ENCODE measurements around the gene TMEM229A.
"Not testable (repeated sequence)": the region's sequence is repeated elsewhere in the genome, so short reads cannot be mapped to it uniquely, and the experiment has no call there.

Gene TMEM229A

DNA sequence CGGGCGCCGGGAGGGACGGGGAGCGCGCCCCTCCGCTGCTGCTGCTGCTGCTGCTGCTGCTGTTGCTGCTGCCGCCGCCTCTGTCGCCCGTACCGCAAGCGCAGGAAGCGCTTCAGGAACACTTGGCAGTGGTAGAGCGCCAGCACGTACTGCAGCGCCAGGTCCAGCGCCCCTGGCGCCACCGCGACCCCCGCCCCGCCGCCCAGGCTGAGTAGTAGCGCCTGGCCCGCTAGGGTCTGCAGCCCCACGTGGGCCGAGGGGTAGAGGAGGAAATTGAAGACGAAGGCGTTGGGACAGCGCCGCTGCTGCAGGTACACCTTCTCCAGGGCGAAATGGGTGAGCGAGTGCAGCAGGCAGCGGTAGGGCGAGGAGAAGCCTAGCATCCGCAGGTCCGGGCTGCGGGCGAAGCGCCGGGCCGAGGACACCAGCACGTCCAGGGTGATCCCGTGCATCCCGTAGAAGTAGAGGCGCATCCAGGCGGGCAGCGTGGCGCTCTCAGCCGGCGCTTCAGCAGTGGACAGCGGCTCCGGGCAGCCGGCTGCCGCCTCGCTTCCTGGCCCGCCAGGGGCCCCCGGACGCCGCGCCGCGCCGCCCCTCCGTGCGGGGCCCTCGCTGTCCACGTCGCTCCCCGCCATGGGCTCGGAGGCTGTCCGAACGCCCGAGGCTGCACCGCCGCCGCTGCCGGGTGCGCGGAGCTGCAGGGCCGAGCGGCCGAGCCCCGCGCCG, at the start of gene TMEM229A:
Gene TMEM229A (minus strand): TSS at position 699 of the 726 bp plus-strand sequence. CDS start 64 bp downstream, at position 635.
- DNase-seq (ENCODE audit: low read depth in 2 of 2) = no peak

DNA sequence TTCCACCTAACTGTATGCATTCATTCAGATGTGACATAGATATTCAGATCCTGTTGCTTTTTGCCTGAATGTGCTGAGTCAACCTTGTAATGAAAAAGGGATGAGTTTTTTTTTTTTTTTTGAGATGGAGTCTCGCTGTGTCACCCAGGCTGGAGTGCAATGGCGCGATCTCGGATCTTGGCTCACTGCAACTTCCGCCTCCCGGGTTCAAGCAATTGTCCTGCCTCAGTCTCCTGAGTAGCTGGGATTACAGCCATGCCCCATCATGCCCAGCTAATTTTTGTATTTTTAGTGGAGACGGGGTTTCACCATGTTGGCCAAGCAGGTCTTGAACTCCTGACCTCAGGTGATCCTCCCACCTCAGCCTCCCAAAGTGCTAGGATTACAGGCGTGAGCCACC, 49.4 kb upstream of the TMEM229A start:
- DNase-seq (ENCODE audit: low read depth in 2 of 2) = not testable (repeated sequence)

DNA sequence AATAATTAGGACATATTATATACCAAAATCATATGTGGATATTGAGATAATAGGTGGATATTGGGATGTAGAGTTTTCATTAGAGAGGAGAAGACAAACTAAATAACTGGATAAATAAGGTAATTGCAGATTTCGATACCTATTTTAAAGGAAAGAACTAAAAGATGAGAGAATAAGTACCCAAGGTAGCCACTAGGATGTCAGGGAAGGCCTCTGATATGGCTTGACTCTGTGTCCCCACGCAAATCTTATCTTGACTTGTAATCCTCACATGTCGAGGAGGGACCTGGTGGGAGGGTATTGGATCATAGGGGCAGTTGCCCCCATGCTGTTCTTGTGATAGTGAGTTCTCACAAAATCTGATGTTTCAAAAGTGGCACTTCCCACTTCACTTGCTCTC, 44.7 kb upstream of the TMEM229A start:
- no peak for DNase-seq (ENCODE audit: low read depth in 2 of 2)

DNA sequence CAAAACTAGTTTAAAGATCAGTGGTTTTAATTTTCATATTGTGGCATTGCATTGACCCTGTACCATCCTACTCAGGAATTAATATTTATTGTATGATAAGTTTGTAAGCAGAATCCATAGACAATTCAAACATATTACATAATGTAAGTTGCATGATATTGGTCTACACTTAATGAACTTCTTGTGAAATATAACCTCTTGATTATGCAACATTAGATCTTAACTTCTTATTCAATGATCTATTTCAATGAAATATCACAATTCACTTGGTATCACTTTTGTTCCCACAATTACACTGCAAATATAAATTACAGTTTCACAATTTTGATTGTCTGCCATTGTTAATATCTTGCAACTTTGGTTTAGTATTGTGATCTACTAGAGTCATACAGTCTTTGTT, 44.0 kb upstream of the TMEM229A start:
- no peak for DNase-seq (ENCODE audit: low read depth in 2 of 2)

DNA sequence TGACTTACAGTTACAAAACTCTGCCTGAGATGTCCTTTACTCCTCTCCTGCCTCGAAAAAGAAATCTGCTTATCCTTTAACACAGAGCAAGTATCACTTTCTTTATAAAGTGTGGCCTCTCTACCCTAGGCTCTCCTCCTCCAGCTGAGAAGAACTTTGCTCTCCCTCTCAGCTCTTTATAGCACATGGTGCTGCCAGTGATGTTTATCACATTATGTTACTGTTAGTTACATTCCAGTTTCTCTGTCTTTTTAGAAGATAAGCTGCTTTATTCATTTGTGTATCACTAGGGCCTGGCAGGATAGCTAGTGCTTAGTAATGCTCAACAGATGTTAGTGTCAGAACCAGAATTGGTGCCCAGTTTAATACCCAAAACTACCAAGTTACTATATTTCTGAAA, 41.1 kb upstream of the TMEM229A start:
- no peak for DNase-seq (ENCODE audit: low read depth in 2 of 2)

DNA sequence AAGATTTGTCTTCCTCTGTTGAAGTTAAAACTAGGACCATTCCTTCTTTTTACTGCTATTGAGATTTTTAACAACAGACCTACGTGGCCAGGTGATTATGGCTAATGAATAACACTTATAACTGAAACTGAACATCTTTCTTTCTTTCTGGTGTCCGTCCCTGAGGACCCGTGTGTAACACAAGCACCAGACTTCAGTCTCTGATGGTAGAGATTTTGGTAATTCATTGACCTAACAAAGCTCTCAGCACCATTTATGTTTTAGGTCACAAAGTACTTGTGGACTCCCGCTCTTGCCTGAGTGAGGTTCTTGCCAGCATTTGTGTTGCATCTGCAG, 40.4 kb upstream of the TMEM229A start:
- DNase-seq (ENCODE audit: low read depth in 2 of 2) = no peak

DNA sequence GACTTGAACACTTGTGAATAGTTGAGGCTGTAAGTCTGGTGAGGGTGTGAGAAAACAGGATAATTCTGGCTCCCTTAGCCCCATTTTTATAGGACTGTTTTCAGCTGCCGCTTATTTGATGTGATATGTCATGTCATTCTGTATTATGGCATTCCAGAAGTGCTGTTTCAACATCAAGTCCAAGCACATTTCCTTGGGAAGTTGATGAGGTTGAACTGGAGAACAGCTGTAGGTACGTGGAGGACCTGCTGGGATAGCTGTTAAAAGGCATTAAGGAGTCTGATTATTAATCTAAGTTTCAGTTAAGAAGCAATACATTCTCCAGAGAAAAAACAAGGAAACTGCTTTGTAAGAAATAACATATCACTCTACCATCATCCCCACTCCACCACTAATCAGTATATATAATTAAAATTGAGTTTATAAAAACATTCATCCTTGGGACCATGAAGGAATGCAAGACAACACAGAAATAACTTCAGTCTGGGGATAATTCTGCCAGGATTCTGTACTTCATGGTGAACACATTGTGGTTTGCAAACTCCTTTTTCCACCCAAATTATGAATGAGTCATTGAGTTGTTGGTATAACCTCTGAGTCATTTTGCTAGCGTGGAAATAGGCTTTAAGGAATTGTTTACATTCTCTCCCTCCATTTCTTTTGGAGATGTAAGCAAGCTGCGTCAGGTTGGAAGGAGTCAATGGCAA, 39.9 kb upstream of the TMEM229A start:
- no peak for DNase-seq (ENCODE audit: low read depth in 2 of 2)

DNA sequence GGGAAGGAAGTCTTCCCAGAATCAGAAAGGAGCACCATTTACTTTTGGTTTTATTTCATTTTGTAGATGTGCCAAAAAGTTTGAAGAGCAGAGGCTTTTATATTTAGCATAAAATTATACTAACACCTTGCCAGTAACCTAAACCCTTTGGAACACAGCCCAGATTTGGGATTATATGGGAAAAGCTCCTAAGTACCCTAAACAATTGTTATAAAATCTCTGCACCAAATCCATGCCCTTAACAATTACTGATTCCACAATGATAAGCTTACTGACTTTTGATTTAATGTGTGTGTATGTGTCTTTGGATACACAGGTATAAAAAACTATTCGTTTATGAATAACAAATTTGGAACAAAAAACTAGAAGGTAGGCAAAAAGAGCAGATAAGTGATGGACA, 39.0 kb upstream of the TMEM229A start:
- DNase-seq (ENCODE audit: low read depth in 2 of 2) = no peak

DNA sequence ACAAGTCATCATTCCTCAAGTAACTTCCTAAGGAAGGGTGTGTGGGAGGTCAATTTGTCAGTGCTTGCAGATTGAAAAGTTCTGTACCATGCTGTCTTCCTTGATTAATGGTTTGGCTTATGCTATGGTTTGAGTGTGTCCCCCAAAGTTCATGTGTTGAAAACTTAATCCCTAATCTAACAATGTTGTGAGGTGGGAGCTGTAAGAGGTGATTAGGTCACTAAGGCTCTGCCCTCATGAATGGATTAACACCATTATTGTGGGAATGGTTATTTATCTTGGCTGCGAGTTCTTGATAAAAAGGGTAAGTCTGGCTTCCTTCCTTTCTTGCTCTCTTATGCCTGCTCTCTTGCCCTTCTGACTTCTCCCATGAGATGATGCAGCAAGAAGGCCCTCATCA, 29.3 kb upstream of the TMEM229A start:
- no peak for DNase-seq (ENCODE audit: low read depth in 2 of 2)

DNA sequence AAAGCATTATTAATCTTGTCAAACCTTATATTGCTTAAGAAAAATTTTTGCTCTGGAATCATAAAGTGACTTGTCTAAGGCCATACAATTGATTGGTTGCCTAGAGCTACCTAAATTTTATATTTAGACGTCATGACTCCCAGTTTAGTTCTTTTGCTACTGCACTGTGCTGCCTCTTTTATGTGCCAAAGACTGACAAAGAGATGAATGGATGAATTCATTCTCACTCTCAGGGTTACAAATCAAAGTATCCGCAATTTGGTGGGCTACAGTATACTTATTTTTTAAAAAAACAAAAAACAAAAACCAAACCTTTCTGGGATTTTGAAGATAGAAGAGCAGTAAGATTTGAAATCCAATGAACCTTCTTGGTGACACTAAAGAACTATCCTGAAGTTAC, 27.7 kb upstream of the TMEM229A start:
- no peak for DNase-seq (ENCODE audit: low read depth in 2 of 2)

DNA sequence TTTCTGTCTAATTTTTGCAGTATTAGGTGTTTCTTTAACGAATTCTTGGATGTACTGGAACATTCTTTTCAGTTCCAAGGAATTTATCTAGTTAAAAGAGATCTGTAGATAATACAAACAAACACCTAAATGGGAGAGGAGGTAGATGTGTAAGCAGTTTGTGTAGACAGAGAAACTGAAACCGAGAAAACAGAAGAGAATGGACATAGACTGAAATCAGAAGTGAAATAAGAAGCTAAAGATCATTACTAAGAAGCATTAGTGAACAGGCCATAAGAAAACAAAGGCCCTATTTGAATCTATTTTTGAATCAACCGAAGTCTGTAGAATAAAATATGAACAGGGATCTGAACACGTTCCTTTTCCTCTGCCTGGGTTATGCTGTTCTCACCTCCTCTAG, 26.5 kb upstream of the TMEM229A start:
- no peak for DNase-seq (ENCODE audit: low read depth in 2 of 2)

DNA sequence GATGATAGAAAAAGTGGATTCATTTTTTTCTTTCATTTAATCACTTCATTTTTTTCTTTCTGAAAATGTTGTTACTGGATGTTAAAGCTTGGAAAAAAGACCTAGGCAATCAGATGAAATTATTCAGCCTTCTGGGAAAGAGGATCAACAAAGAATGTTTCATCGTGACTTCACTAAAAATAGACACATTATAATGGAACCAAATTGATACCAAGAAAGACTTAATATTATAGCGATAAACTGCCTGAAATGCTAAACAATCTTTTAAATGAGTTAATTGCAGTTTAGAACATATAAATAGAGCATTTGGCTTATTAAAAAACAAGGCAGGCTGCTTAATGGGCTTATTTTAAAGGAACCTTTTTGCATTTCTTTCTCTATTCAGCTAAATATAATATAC, 25.6 kb upstream of the TMEM229A start:
- DNase-seq (ENCODE audit: low read depth in 2 of 2) = no peak

DNA sequence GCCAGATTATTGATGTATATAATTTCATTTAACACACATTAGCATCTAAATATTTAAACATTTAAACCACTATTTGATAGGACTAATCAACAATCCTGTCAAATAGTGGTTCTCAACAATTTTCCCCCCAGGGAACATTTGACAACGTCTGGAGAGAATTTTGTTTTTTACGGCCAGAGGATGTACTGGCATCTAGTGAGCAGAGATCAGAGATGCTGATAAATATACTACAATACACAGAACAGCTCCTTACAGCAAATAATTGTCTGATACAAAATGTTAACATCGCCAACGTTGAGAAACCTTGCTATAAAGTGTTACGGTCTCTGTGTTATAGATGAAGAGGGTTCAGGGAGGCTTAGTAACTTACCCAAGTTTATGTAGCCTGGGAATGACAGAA, 25.0 kb upstream of the TMEM229A start:
- DNase-seq (ENCODE audit: low read depth in 2 of 2) = no peak

DNA sequence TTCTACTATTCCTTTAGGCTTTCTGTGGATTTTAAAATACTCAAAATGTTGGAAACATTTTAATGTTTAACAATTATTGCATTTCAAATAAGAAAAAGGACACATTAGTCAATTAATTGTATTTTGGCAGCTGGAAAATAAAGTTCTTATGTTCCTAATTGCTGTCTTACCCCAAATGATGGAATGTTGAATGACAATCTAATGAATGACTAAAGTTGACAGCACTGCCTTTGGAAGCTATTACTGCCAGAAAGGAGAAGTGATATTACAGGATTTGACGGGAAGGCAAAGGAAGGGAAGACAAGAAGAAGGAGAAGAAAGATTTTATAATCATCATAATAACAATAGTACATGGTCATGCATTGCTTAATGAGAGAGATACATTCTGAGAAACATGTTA, 23.4 kb upstream of the TMEM229A start:
- no peak for DNase-seq (ENCODE audit: low read depth in 2 of 2)

DNA sequence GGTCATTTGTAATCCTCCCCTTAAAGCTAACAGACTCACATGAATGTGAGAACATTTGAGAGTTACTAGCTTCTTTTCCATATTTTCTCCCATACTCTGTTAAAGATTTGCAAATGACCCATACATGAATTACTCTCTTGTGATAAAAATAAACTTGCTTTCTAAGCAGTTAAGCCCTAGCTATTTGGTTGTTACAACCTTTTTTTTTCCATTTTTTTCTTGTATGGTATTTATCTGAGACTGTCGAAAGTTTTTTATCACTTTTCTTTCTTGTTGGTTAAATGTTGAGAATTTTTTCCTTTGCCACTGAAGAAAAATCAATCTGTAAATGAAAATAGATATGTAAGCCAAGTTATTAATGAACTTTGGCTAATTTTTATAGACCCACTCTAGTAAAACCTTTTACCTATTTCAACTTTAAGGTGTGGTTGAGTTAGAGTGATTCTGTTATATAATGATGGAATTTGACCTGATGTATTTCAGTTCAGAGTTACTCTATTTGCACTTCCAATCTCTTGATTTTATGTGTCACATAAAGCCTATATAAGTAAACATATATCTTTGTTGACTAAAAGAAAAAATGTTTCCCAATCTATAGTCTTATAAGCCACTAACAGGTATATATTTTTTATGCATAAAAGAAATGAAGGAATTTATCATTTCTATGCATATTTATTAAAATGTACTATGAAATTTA, 19.0 kb upstream of the TMEM229A start:
- DNase-seq (ENCODE audit: low read depth in 2 of 2) = no peak

DNA sequence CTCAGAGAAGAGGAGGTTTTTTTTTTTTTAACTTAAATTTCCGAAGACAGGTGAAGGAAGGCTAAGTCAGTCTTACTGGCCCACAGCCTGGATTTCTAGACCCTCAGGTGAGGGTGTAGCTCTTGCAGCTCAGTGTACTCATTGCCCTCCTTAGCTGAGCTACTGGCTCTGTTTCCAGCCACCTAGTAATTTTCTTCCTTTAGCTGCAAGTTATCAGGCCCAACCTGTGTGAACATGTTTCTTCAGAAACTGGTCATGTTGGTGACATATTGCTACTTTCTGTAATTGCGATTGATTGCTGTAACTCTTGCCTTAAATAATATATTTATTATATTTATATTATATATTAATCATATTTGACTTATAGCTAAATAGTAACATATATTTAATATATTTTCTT, 10.0 kb upstream of the TMEM229A start:
- DNase-seq (ENCODE audit: low read depth in 2 of 2) = no peak

DNA sequence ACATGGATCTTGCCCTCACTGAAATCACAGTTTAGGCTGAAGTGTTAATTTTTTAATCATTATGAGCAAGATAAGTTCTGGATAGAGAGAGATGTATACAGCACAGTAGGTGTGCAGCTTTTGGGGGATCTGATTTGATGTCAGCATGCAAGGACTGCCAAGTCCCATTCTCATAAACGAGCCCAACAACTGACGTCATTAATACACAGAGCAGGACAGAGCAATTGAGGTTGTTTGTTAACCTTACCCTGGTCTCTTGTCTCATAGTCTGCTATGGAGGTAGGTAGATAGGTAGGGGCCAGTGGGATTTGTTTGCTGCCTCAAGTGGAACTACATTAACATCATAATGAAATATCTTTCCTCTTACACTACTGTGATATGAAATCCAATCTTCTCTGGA, 8.6 kb upstream of the TMEM229A start:
- no peak for DNase-seq (ENCODE audit: low read depth in 2 of 2)

DNA sequence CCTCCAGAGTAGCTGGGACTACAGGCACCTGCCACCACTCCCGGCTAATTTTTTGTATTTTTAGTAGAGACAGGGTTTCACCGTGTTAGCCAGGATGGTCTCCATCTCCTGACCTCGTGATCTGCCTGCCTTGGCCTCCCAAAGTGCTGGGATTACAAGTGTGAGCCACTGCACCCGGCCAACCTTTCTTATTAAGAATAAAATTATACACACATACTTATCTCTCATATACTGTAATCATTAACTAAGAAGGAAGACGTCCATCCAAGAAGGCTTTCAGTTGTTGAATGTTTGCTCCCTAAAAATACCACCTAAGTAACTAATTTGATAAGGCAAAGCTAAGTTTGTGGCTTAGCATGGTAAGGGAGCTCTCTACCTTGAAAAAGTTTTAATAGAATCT, 5.0 kb upstream of the TMEM229A start:
- not testable (repeated sequence) for DNase-seq (ENCODE audit: low read depth in 2 of 2)

DNA sequence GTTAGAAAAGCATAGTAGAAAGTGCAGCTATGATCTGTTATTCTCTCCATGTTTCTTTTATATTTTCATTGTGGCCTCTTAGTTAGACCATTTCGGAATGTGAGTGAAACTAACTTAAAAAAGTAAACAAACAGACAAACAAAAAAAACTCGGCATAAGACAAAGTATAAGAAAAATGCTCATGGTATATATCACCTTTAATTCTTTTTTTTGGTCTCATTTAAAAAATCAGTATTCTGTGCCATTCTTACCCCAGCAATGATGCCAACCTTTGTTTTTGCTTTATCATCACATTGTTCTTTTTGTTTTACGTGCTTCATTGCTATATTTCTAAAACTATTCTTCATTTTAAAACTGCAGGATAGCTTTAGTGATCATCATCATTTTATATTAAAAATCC, 2.8 kb upstream of the TMEM229A start:
- DNase-seq (ENCODE audit: low read depth in 2 of 2) = no peak

DNA sequence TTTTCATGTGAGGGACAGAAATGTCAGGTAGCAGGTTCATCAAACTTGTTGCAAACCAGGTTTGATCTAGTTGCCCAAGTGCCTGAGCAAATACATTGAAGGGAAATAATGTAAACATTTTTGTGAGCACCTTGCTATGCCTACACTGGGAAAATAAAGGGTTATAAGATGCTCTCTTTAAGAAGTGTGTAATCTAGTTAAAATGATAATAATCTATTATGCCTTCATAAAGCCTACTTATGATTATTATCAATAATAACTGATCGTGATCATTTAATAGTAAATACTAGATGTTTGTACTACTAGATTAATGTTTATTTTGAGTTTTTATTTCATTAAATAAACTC, 1.9 kb upstream of the TMEM229A start:
- no peak for DNase-seq (ENCODE audit: low read depth in 2 of 2)

DNA sequence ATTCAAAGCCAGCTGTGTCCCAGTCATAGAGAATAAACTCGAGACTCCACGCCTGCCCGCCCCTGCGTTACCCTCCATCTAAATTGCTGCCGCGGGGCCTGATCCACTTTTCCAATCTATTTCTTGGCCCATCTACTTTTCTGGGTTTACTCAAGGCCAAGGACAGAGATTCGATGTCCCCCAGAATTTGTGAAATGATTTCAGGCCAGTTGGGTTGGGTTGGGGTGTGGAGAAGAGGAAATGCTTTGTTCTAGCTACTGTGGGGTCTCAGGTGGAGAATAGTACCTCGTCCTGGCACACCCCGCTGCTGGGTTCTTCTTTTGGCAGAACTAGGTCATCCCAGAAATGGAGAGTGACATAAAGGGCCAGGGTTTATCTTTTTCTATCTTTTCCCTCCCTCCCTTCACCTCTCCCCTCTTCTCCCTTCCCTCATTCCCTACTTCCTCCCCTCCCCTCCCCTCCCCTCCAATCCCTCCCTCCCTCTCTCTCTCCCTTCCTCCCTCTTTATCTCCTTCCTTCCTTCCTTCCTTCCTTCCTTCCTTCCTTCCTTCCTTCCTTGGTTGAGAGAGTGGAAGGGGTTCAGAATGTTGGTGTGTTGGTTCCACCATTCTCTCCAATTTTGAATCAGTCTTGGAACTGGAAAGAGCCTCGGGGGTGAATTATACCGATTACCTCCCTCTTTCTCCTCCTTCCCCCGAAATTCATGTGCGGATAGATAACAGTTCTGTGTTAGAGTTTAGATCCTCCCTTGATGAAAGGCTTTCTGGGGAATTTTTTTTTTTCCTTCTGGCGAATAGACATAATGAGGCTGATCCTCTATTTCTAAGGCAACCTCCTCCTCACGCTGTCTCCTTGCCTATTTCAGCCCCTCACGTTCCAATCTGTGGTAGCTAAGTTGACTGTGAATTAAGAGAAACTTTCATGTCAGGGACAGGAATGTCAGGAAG, 1.2 kb upstream of the TMEM229A start:
- no peak for DNase-seq (ENCODE audit: low read depth in 2 of 2)

Data from stimulated activated CD8-positive, alpha-beta memory T cell treated with anti-CD3 and anti-CD28 coated beads, Interleukin-2, amount 100 ng/mL, for 48 hours (primary cell).